ENCODE data around the gene MLYCD.
A peak's percentile ranks its signal among the peaks of the same experiment; 100 is the strongest.
"Not testable (repeated sequence)": the region's sequence is repeated elsewhere in the genome, so short reads cannot be mapped to it uniquely, and the experiment has no call there.

Gene MLYCD

DNA sequence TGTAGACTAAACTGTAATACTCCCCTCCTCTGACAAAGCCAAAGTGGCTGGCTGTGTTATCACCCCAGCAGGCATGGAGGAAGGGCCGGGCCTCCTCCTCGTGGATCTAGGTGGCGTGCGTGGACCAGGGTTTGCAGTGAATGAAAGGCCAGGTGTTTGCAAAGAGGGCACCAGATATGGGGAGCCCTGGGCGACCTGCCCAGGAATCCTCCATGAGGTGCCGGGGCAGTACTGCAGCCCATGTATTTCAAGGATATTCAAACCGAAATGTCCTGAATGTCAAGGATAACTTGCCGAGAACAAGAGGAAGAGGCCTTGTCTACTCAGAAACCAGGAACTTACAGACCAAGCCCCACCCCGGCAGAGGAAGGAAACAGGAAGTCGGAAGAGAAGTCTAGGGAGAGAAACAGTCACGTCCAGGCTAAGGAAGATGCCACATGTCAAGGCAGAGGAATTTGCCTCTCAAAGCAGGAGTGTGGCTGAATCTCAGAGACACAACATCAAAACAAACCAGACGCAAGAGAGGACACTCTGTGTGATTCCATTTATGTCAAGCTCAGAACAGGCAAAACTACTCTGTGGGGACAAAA is 40.4 kb downstream of the MLYCD start:
- DNase-seq (ENCODE audit: insufficient read length, low spot score) (no peak), FAIRE-seq (no peak)

DNA sequence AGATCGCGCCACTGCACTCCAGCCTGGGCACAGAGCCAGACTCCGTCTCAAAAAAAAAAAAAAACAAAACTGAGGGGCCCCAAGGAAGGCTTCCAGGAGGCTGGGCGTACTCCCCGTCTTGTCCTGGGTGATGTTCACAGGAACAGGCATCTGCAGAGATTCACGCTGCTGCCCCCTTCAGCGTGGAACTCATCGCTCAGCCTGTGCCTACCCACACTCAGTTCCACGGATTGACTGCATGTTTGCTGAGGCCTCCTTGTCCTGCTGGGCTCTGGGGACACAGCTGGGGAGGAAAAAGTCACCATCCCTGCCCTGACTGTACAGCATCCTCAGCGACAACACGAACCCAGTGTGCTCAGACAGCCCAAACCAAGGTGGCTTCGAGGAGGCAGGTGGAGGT is 41.2 kb downstream of the MLYCD start:
- DNase-seq (ENCODE audit: insufficient read length, low spot score) (no peak), FAIRE-seq (no peak)

DNA sequence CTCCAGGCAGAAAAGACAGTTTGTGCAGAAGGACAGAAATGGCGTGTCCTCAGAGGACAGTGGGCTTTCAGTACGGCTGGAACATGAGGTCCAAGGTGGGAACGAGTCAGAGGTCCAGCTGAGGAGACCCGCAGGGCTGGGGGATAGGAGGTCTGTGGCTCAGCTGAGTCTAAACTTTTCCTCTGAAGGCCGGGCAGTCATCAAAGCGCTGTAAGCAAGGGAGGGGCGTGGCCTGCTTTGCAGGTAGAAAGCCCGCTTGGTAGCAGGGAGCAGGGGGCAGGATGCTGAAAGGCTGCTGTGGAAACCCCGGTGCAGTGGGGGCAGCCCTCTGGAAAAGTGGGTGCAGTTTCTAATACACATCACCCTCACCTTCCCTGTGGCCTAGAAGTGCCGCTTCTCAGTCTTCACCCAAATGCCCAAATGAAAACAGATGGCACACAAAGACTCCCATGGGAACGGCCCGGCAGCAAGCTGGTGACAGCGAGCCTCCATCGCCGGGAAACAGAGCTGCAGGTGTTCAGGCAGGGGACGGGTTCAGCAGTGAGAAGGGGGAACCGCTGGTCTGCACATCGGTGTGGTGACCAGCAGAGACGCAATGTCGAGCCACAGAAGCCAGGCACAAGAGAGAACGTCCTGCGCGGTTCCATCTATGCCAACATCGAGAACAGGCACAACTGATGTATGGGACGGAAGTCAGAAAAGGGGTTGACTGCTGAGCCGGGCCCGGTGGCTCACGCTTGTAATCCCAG is 41.9 kb downstream of the MLYCD start:
- FAIRE-seq (no peak), DNase-seq (ENCODE audit: insufficient read length, low spot score) (no peak)

DNA sequence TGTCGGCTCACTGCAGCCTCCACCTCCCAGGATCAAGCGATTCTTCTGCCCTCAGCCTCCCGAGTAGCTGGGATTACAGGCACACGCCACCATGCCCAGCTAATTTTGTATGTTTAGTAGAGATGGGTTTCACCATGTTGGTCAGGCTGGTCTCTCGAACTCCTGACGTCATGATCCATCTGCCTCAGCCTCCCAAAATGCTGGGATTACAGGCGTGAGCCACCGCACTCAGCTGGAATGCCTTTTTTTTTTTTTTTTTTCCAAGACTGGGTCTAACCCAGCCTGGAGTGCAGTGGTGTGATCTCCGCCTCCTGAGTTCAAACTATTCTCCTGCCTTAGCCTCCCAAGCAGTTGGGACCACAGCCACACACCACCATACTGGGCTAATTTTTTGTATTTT is 42.6 kb downstream of the MLYCD start:
- DNase-seq (ENCODE audit: insufficient read length, low spot score); FAIRE-seq: not testable (repeated sequence)

DNA sequence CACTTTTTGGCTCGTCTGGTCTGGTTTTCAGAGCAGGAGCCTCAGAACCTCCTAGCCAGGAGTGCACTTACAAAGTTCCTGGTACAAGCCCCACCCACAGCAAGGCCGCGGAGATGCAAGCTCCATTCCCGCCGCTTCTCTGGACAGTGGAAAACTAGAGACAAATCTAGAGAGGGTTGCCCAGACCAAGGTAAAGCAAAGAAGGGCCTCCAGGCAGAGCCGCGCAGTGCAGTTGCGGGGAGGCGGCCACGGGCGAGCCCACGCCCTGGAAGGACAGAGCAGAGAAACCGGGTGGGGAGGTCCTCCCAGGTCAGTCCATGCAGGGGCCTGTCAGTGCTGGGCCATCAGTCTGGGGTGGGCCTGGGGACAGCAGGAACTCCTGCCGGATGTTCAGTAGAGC is 43.2 kb downstream of the MLYCD start:
- no peak for DNase-seq (ENCODE audit: insufficient read length, low spot score)
- FAIRE-seq: no peak

DNA sequence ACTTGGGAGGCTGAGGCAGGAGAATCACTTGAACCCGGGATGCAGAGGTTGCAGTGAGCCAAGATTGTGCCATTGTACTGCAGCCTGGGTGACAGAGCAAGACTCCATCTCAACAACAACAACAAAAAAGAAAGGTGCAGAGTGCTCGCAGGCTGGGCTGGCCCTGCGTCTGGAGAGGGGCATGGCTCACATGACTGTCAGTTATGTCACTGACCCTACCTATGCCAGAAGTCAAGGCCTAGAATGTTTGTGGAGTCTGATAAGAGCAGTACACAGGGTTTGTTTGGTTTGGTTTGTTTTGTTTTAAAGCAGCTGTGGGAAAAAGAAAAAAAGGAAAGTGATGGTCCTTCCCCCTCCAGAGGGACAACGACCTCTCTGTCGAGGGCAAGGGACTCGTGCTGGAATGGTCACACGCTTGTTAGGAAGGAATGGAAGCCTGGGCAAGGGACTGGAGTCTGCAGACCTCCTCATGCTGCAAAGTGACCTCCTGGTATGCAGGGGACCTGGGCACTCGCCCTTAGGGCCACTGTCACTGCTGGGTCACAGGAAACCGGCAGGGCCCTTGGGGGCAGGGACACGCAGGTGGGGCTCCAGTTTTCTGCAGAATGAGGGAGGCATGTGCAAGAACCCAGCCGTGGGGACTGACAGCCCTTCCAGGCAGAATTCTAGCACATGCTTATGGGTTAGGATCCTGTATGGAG is 44.0 kb downstream of the MLYCD start:
- DNase-seq (ENCODE audit: insufficient read length, low spot score) (no peak), FAIRE-seq (no peak)

DNA sequence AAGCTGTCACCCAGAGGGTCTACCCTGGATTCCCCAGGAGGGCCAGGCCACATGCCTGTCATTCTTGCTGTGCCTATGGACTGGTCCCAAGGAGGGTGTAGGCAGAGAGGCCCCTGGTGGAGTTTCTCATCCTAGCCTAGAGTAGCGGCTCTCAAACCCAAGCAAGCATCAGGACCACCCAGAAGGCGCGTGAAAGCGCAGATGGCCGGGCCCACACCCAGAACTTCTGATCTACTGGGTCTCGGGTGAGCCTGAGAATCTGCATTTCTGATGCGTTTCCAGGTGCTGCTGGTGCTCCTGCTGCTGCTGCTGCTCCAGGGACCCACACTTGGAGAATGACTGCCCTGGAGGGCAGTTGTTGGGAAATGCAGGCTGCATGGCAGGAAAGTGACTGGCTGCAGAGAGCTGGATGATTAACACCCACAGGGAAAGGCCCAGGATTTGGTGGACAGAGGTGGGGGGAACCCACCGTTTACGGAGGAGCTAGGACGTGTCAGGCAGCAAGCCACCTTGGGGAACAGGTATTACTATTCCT is 44.7 kb downstream of the MLYCD start:
- DNase-seq (ENCODE audit: insufficient read length, low spot score) (no peak), FAIRE-seq (no peak)

DNA sequence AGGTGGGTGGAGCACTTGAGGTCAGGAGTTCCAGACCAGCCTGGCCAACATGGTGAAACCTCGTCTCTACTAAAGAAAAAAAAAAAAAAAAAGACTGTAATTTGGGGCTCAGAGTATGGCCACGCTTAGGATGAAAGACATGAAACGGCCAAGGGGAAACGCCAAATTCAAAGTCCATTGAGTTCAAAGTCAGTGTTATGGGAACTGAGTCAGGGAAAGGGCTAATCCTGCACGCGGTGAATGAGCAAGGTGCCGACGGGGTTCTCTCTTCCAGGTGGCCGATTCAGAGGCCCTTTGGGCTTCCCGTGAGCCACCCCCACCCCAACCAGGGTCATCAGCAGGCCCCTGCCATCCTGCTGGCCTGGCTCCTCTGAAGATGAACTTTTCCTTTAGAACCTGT is 46.7 kb downstream of the MLYCD start:
- no peak for FAIRE-seq
- no peak for DNase-seq (ENCODE audit: insufficient read length, low spot score)

DNA sequence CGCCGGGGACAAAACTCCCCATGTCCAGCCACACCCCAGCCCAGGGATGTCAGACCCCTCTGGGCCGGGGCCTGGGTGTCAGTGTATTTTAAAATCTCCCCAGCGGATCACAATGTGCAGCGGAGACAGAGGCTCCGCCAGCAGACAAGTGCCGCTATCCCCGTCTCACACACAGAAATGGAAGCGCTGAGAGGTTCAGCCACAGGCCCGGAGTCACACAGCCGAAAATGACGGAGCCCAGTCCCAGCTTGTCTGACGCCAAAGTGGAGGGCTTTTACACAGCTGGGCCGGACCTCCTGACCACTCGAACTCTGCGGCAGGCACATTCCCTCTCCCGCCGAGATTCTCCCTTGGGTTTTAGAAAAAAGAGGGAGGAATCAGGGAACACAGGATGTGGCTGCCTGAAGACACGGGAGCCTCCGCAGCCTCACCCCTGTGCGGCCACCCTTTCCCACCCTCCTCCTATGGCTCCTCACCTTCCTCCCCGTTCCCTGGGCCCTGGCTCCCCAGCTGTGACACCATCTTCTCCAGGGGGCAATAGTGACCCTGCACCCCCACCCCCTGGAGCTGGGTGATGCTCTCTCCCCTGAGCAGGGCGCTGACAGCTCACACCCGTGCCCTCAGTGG is 47.4 kb downstream of the MLYCD start:
- DNase-seq (ENCODE audit: insufficient read length, low spot score) (no peak), FAIRE-seq (no peak)

DNA sequence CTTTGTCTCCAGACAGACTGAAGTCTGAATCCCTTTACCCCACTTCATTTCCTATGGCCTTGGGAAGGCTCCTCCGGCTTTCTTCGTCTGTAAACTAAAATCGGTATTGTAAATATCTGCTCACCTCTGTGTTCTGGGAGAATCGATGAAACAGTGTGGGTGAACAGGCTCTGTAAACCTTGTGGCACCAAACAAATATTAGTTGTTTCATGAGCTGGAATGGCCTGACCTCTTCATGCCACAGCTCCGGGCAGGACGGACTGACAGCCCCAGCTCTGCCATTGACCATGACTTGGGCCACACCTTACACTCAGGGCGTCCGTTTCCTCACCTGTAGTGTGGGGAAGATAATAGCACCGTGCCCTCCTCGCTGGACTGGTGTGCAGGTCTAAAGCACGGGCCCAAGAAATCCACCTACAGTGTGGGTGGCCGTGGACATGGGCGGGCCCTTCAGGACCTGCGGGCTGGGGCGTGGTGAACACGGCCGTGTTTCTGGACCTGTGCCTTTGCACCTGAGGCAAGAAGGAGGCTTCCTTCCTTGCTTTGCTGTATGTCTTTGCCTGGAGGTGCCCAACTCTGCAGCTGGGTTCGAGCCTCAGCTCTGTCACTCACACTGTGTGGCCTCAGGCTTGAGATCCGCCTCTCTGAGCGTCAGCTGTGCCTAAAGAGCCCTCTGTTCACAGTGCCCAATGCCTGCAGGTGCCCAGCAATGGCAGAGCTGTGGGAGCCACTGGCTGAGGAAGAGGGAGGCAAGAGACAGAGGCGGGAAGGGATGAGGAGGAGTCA is 48.1 kb downstream of the MLYCD start:
- DNase-seq (ENCODE audit: insufficient read length, low spot score) (no peak), FAIRE-seq (no peak)

DNA sequence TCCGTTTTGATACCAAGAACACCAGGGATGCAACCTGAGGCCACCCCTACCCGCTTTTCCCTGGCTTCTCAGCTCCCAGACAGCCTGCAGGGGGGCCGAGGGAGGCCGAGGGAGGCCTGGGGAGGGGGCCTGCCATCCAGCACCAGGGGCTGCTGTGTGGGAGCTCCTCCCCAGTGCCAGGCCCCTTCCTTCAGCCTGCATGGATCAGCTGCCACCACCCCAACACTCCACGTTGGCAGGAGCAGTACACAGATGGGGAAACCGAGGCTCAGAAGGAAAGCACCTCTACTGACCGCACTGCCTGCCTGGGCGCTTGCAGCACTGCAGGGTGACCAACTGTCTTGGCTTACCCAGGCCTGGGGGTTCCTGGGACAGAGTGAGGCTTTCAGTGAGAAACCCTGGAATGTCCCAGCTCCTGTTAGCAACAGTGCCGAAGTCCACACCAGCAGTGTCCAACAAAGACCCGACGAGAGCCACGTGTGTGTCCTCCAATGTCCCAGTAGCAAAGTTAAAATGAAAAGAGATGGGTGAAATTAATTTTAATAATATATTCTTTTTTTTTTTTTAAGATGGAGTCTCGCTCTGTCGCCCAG is 48.8 kb downstream of the MLYCD start:
- FAIRE-seq: no peak

DNA sequence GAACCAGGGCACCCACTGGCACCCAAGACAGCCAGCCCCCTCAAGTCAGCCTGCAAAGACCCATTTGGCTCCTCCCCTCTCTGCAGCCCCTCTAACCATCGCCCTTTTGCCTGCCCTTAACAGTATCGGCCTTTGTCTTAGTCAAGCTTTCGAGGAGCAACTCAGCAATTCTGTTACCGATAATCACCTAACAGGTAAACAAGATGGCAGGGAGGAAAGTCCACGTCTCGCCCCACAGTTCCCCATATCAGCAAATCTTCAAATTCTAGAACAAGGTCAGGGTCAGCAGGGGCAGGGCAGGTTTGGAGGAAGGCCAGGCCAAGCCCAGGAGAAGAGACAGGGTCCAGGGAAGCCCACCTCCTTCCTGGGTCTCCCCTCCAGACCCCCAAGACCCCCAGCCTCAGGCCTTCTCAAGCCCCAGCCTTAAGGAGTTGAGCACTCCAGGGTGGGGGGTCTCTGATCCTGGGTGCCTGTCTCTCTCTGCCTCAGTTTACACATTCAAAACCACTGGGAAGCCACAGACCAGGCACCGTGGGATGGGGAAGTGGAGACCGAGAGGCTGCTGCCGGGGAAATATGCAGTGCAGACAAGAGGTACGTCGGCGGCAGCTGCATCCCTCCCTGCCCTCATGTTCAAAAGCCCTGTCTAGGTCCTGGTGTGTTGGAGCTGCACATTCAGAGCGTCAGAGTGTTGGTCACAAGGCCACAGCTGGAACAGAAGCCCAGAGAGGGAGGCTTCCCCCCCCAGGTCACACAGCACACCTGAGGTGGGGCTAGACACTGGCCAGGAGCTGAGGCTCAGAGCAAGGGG is 50.2 kb downstream of the MLYCD start:
- FAIRE-seq (no peak), DNase-seq (ENCODE audit: insufficient read length, low spot score) (no peak)

More for the DNA sequence above, 48.8 kb downstream of the MLYCD start:
- no peak for DNase-seq (ENCODE audit: insufficient read length, low spot score)

DNA sequence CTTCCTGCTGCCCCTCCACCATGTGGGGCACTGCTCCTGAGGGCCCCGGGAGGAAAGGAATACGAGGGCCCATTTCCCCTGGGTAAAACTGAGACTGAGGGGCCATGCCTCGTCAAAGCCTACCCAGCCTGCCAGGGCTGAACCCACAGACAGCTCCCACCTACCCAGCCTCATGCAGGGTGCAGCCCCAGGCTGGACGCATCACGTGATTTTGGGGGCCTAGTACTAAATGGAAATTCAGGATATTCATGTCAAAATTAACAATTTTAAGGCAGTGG is 50.7 kb downstream of the MLYCD start:
- DNase-seq (ENCODE audit: insufficient read length, low spot score) (no peak), FAIRE-seq (no peak)

DNA sequence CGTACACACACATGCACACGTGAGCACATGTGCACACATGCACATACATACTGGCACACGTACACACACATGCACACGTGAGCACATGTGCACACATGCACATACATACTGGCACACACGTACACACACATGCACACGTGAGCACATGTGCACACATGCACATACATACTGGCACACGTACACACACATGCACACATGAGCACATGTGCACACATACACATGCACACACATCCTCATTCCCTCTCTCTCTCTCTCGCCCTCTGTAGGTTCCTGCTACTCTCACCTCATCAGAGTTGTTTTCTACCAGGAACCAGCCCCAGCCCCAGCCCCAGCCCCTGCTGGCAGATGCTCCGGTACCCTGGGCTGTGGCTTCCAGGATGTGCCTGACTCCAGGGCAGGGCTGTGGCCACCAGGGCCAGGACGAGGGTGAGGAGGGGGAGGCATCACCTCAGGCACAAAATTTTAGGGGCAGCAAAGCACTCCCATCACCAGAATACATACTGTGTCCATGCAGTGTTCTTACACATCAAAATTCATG is 52.0 kb downstream of the MLYCD start:
- not testable (repeated sequence) for FAIRE-seq

DNA sequence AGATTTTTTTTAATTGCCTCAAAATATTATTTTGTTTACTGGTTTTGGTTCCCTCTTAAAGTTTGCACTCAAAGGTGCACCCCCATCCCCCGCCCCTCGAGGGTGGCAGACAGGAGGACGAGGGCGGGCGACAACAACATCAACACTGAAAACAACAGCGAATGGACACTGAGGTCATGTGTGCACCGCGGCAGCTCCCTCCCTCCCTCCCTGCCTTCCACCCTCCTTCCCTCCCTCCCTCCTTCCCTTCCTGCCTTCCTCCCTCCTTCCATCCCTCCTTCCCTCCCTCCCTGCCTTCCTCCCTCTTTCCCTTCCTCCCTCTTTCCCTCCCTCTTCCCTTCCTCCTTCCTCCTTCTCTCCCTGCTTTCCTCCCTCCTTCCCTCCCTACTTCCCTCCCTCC is 52.6 kb downstream of the MLYCD start:
- DNase-seq (ENCODE audit: insufficient read length, low spot score) (no peak), FAIRE-seq (no peak)

More for the DNA sequence above, 52.0 kb downstream of the MLYCD start:
- not testable (repeated sequence) for DNase-seq (ENCODE audit: insufficient read length, low spot score)

DNA sequence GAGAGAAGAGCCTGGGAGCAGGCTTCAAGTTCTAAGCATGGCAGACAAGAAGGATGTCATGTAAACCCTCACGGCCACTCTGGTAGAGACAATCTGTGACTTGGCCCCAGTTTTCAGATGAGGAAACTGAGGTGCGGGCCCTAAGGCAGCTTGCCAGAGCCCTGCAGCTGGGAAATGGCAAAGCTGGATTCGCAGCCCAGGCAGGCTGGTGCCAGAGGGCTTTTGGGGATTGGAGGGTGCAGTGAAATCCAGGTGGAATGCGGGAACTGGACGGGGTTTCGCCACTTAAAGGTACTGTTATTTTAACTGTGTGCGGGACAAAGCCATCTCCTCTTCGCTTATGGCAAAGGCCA is 53.6 kb downstream of the MLYCD start:
- FAIRE-seq (no peak), DNase-seq (ENCODE audit: insufficient read length, low spot score) (no peak)

DNA sequence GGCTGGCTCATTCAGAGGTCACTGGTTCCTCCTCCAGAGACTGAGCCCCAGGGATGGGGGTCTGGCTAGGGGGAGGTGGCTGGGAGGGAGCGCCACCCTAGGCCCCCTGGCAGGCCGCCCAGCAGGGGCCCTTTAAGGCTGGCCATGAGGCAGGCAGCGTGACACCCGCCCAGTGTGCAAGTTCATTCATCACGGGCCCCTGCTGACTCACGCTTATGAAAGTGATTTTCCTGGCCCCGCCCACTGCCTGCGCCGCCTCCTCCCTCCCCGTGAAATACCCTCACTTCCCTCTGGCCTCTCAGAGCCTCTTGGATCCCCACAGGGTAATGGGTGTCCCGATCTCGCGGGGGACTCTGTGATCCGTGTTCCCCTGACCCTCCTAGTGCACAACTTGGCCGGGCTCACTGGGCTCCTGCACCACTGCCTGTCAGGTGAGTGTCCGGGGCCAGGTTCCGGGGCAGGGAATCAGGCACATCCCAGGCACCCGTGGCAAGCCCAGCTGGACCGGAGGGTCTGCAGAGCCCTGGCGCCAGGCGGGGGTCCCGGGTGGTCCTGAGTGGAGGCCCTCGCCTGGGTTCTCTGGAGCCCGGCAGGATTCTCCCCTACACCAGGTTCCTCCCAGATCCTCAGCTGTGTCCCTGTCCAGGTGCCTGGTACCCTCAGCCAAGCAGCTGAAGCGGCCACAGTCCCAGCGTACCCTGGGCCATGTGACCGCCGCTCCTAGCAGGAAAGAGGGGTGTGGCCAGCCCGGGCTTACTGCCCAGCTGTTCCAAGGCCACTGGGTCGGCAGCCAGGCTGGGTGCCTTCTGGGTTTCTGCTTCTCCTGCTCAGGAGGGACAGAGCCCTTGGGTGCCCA is 54.3 kb downstream of the MLYCD start, which contains the start of gene OSGIN1:
OSGIN1 (plus strand) TSS at position 301 of the 856 bp plus-strand sequence. CDS start 4,432 bp downstream, outside the sequence.
- DNase-seq (ENCODE audit: insufficient read length, low spot score) (peak; percentile 75), FAIRE-seq (no peak)

All from GM19239 (cell line).